ENCODE data around the gene TBC1D22A. TPM values are rescaled to one million over a fixed set of nuclear protein-coding genes. Genes with fewer than 3 reads are reported as not detected.

The TBC1D22A gene
- polyA plus RNA-seq, 1 donor (not counting 4 experiments of a cell fraction or from before 2014, with no cell fraction given) = 20.9 TPM

DNA sequence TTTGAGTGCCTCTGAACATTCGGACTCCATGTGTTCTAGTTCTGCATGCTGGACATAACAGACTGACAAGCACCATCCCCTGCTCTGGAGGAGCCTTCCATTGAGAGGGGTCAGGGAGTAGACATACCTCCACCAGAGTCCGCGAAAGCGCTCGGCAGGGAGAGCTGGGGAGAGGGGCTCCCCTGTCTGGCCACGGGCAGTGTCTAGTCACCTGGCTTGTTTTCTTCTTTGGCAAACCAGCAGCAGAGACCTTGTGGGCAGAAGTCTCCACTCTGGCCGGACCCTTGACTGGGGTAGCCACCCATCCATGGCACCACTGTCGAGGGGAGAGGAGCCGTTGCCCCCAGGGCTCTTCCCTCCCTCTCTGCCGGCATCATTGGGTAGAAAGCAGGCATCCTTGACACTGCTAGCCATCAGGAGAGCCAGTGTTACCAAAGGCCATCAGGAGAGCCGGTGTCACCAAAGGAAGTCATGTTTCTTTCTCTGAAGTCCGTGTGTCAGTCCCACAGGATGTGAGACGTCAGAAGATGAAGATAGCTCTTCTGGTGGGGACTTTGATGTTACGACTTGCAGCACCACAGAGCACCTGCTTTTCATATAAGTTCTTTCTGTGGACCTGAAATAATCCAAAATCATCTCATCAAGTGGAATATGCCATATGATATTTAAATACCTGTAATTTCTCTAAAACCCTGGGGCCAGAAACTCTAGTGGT is 305.6 kb downstream of the TBC1D22A start:
- DNase-seq (ENCODE audit: low read depth, low spot score) (no peak), FAIRE-seq (no peak)
- H4K20me1 ChIP-seq (ENCODE audit: control insufficient read depth, extremely low read depth, insufficient read depth, low read length) = no peaks in the 10 kb centered on the region
- H3K36me3 ChIP-seq (ENCODE audit: control insufficient read depth in 2 of 2, extremely low read depth in 1 of 2, insufficient read depth in 2 of 2, low read length in 2 of 2) = peaks cover 3% of the 10 kb centered on the region in 2 experiments
- H3K27me3 ChIP-seq (ENCODE audit: control insufficient read depth, extremely low read depth, insufficient read depth, low read length) = no peaks in the 10 kb centered on the region
- no peak overlapping the region for H3K9ac ChIP-seq (ENCODE audit: control insufficient read depth, extremely low read depth, insufficient read depth, low read length)
- H3K9me3 ChIP-seq (ENCODE audit: control insufficient read depth, low read depth, low read length) = no peaks in the 10 kb centered on the region
- H3K4me1 ChIP-seq (ENCODE audit: control insufficient read depth, extremely low read depth, insufficient read depth, low read length) = no peaks in the 10 kb centered on the region
- TF ChIP-seq, protein P1, sequence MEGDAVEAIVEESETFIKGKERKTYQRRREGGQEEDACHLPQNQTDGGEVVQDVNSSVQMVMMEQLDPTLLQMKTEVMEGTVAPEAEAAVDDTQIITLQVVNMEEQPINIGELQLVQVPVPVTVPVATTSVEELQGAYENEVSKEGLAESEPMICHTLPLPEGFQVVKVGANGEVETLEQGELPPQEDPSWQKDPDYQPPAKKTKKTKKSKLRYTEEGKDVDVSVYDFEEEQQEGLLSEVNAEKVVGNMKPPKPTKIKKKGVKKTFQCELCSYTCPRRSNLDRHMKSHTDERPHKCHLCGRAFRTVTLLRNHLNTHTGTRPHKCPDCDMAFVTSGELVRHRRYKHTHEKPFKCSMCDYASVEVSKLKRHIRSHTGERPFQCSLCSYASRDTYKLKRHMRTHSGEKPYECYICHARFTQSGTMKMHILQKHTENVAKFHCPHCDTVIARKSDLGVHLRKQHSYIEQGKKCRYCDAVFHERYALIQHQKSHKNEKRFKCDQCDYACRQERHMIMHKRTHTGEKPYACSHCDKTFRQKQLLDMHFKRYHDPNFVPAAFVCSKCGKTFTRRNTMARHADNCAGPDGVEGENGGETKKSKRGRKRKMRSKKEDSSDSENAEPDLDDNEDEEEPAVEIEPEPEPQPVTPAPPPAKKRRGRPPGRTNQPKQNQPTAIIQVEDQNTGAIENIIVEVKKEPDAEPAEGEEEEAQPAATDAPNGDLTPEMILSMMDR (optimal IDR thresholded peaks at IDR 0.05 in 1 of 3, IDR thresholded peaks at IDR 0.05 in 1 of 3, conservative IDR thresholded peaks at IDR 0.05 in 1 of 3; ENCODE audit: extremely low read depth in 1 of 3, insufficient read depth in 2 of 3, low read length in 3 of 3) = no peak
- no peak for TF ChIP-seq EZH2 (IDR thresholded peaks at IDR 0.05; ENCODE audit: low read length)
- no peak overlapping the region for H3K27ac ChIP-seq (ENCODE audit: control insufficient read depth, insufficient read depth, low read length)
- dilution Hi-C loops (cut with MboI; ENCODE audit: extremely low pct_ligation_motif_present, low sequenced_read_pairs) = no loop called here
- H2AFZ ChIP-seq (ENCODE audit: control insufficient read depth, low read length) = no peak overlapping the region
- H3K4me2 ChIP-seq (ENCODE audit: control insufficient read depth, extremely low read depth, insufficient read depth, low read depth, low read length) = no peak overlapping the region
- peaks cover 5% of the 10 kb centered on the region for H3K79me2 ChIP-seq (ENCODE audit: control insufficient read depth, insufficient read depth, low read length)
- no peak overlapping the region for H3K4me3 ChIP-seq (ENCODE audit: control insufficient read depth in 2 of 3, extremely low read depth in 1 of 3, insufficient read depth in 2 of 3, low read depth in 1 of 3, low read length in 3 of 3)
- no peaks in the 10 kb centered on the region for H3K9me1 ChIP-seq (ENCODE audit: control insufficient read depth, extremely low read depth, insufficient read depth, low read length)

DNA sequence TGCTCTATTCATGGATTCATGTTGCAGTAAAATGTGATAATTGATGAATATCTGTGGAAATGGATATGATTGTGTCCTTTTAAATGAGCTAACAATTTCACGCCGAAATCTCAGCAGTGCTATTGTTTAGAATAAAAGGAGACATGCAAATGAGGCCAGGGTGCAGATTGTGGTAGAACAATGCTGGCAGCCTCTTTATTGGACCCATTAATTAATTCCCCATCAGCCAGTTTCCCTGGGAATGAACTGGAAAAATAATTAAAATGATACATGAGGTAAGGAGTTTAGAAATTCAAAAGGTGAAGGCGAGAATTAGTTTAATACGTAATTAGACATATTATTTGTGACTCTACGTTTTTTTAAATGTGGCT is 306.2 kb downstream of the TBC1D22A start:
- no peak overlapping the region for H3K4me2 ChIP-seq (ENCODE audit: control insufficient read depth, extremely low read depth, insufficient read depth, low read depth, low read length)
- H3K27ac ChIP-seq (ENCODE audit: control insufficient read depth, insufficient read depth, low read length) = no peak overlapping the region
- no peaks in the 10 kb centered on the region for H3K27me3 ChIP-seq (ENCODE audit: control insufficient read depth, extremely low read depth, insufficient read depth, low read length)
- TF ChIP-seq, protein P1 (optimal IDR thresholded peaks at IDR 0.05 in 1 of 3, IDR thresholded peaks at IDR 0.05 in 1 of 3, conservative IDR thresholded peaks at IDR 0.05 in 1 of 3; ENCODE audit: extremely low read depth in 1 of 3, insufficient read depth in 2 of 3, low read length in 3 of 3) = no peak
- TF ChIP-seq EZH2 (IDR thresholded peaks at IDR 0.05; ENCODE audit: low read length) = no peak
- H3K4me1 ChIP-seq (ENCODE audit: control insufficient read depth, extremely low read depth, insufficient read depth, low read length) = no peaks in the 10 kb centered on the region
- no peak overlapping the region for H2AFZ ChIP-seq (ENCODE audit: control insufficient read depth, low read length)
- H3K9me3 ChIP-seq (ENCODE audit: control insufficient read depth, low read depth, low read length) = no peaks in the 10 kb centered on the region
- peaks cover 5% of the 10 kb centered on the region for H3K79me2 ChIP-seq (ENCODE audit: control insufficient read depth, insufficient read depth, low read length)
- FAIRE-seq = no peak
- H4K20me1 ChIP-seq (ENCODE audit: control insufficient read depth, extremely low read depth, insufficient read depth, low read length) = no peaks in the 10 kb centered on the region
- peaks cover 2 to 3% of the 10 kb centered on the region in 2 experiments for H3K36me3 ChIP-seq (ENCODE audit: control insufficient read depth in 2 of 2, extremely low read depth in 1 of 2, insufficient read depth in 2 of 2, low read length in 2 of 2)
- no peak overlapping the region for H3K4me3 ChIP-seq (ENCODE audit: control insufficient read depth in 2 of 3, extremely low read depth in 1 of 3, insufficient read depth in 2 of 3, low read depth in 1 of 3, low read length in 3 of 3)
- H3K9me1 ChIP-seq (ENCODE audit: control insufficient read depth, extremely low read depth, insufficient read depth, low read length) = no peaks in the 10 kb centered on the region
- dilution Hi-C loops (cut with MboI; ENCODE audit: extremely low pct_ligation_motif_present, low sequenced_read_pairs) = no loop called here
- no peak overlapping the region for H3K9ac ChIP-seq (ENCODE audit: control insufficient read depth, extremely low read depth, insufficient read depth, low read length)
- DNase-seq (ENCODE audit: low read depth, low spot score) = no peak

All from keratinocyte (primary cell).